ENCODE data around the gene DSC2. TPM values are rescaled to one million over a fixed set of nuclear protein-coding genes. Genes with fewer than 3 reads are reported as not detected.
"Not testable (repeated sequence)": the region's sequence is repeated elsewhere in the genome, so short reads cannot be mapped to it uniquely, and the experiment has no call there.

DSC2 gene
- total RNA-seq, 1 donor from 2014 or later: 0.13 TPM

DNA sequence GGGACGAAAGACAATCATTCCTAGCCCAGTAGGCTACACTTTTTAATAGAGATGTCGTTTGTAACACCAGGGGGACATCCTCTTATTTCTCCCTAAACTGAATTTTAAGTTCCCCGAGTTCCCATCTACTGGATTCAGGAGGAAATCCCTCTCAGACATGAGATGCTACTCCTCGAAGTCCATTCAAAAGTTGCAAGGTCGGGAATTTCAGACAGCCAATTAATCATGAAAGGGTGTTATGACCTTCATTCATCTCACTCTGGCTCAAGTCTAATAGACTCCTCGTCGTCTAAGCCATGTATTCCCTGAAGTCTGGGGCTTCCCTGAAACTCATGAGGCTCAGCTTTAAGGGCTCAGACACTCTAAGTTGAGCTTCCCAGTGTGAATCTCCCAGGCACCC lies 58.5 kb downstream of the DSC2 start:
- no peak for DNase-seq (ENCODE audit: low read depth, low spot score)

DNA sequence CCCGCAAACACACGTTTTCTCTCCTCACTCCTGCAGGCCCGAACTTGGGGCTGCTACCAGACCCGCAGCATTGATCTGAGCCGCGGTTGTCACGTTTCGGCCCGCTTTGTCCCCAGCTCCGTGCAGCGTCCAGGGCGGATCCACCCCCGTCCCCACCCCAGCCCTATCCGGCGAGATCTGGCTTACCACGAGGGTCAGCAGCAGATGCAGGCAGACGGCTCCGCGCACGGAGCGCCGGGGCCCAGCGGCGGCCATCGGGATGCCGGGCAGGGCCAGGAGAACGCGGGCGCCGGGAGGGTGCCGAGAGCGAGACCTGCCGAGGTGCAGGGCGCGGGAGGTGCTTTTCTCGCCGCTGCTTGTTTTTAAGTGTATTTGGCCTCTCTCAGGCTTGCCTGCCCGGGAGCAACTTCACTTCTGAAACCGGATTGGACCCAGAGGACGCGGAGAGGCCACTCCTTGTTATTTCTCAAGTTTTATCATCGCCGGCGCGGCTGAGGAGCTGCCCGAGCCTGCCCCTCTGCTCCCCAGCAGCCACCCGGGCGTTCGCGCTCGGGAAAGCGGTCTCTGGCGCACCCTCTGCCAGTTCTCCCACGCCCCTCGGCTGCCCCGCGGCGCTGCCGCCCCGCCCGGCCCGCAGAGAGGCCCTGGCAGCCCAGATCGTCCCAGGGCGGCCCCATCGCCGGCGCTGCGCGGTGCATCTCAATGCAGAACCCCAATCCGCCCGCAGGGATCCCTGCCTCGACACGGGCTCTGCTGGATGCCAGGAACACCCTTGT lies 59.6 kb downstream of the DSC2 start, which contains the start of gene DSC3:
DSC3 (minus strand) TSS at position 337 of the 776 bp plus-strand sequence; CDS start at position 255, 82 bp downstream.
- no peak for DNase-seq (ENCODE audit: low read depth, low spot score)

DNA sequence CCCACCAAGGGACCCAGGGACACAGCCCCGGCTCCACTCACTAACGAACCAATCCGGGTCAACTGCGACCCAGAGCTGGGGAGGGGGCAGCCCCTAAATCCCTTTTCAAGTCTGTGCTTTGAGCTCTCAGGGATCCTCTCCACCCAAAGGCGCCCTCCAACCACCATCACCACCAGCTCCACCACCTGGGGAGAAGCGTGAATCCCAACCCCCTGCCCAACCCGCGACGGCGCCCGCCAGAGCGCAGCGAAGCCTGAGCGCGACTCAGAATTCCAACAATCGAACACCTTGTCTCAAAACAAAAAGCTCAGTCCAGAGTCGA lies 60.2 kb downstream of the DSC2 start:
- no peak for DNase-seq (ENCODE audit: low read depth, low spot score)

DNA sequence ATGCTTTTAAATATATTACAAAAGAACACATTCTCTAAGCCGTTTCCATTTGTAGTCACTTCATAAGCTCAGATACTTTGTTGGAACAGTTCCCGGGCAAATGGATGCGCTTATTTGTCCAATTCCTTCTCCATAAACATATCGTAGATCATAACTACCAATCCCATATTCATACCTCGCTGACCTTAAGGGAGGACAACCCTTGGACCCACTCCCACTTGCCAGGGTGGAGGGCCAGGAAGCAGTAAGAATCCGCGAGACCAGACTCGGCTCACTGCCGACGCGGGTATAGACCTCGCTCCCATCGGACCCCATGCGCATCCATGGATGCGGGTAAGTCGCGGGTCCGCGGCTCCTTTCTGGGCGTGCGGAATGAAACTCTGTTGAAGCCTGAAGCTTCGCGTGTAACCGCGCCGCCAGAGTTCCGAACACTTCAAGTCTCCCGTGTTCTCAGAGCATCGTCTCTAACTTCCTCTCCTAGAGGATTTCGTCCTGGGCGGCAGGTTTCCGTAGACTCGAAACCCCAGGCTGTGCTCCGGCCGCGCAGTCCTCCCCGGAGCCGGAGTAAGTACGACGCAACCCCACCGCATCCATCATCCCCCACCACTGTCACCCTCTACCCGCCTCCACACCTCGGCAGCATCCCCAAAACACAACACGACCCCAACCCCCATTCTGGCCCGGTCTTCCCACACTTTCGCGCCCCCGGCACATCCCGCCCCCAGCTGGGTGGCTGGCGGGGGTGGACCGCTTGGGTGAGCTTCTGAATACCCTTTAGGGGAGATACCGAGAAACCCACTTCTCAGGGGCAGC lies 60.7 kb downstream of the DSC2 start:
- no peak for DNase-seq (ENCODE audit: low read depth, low spot score)

DNA sequence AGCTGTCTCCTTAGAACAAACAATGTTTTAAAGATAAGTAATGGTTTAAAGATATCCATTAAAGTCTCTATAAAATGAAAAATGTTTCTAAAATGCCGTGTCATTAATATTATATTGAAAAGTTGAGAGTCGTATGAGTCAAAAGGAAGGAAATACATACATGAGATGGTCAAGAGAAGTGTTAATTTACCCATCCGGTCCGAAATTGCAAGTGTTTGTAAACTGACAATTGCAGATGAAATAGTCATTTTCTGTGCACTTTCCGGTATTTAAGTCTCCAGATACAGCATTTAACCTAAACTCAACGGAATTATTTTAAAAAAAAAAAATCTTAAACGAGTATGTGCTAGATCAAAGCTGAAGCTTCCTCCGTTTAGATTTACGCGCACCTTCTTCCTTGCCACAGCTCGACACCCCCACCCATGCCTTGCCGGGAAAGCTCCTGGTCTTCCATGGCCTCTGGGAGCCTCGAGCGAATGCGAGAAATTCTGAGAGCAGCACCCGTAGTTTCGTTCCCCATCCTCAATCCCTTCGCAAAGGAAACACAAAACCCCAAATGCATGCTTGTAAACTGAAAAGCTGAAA lies 61.4 kb downstream of the DSC2 start:
- DNase-seq (ENCODE audit: low read depth, low spot score): no peak

DNA sequence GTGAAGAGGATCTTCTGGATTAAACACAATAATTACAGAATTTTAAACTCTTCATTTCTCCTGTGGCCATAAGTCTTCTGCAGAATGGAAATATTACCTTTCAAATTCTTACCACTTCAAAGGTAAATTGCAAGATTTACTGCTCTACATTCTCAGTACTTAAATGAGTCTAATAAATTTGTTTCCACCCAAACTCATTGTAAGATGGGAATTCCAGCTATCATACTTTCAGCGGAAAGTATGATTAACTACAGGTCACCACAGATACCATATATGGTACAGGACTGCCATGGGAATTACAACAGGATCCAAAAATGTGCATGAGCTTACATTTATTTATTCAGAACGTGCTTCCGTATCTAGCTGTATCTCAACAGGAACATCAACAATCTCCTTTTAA lies 62.8 kb downstream of the DSC2 start:
- no peak for DNase-seq (ENCODE audit: low read depth, low spot score)

DNA sequence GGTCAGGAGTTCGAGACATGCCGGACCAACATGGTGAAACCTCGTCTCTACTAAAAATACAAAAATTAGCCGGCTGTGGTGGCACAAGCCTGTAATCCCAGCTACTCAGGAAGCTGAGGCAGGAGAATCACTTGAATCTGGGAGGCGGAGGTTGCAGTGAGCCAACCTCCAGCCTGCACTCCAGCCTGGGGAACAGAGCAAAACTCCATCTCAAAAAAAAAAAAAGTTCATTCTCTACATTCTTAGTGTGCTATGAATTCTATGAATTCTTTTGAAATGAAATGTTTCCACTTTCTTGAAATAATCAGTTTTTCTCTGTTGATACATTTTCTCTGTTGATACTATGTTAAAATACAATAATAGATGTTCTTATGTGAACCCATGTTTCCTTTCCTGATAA lies 64.5 kb downstream of the DSC2 start:
- not testable (repeated sequence) for DNase-seq (ENCODE audit: low read depth, low spot score)

DNA sequence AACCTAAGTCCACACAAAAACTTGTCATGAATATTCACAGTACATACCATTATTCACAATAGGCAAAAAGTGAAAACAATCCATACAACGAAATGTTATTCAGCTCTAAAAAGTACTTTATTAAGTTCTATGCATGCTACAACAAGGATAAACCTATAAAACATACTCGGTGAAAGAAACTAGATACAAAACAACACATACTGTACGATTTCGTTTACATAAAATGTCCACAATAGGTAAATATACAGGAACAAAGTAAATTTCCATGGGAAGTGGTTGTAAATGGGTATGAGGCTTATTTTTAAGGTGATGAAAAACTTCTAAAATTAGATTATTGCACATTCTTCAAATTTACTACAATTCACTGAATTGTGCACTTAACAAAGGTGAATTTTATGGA lies 67.7 kb downstream of the DSC2 start:
- no peak for DNase-seq (ENCODE audit: low read depth, low spot score)

DNA sequence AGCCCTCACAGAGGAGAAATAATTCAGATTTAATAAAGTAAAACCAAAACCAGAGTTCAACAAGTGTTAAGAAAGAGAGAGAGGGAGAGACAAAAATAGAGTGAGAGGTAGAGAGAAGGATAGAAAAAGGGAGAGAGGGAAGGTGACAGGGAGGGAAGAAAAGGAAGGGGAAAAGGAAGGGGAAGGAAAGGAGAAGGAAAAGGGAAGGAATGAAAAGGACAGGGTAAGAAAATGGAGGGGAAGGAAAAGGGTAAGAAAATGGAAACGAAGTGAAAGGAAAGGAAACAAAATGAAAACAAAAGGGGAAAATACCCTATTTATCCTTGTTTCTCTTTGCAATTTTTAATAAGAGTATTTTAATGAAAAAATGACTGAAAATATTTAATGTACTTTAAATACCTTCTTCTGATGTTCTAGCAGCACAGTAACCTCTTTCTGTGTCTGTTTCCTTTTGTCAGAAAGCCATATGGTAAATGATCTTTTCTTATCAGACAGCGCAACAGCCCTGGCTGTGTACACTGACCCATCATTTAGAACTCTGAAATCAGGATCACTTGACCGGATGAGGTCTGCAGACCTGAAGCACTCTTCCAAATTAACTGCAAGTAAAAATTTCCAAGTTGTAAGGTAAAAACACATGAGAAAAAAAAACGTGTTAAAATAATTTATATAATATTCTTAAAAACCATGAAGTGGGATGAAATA lies 71.5 kb downstream of the DSC2 start:
- DNase-seq (ENCODE audit: low read depth, low spot score): no peak

DNA sequence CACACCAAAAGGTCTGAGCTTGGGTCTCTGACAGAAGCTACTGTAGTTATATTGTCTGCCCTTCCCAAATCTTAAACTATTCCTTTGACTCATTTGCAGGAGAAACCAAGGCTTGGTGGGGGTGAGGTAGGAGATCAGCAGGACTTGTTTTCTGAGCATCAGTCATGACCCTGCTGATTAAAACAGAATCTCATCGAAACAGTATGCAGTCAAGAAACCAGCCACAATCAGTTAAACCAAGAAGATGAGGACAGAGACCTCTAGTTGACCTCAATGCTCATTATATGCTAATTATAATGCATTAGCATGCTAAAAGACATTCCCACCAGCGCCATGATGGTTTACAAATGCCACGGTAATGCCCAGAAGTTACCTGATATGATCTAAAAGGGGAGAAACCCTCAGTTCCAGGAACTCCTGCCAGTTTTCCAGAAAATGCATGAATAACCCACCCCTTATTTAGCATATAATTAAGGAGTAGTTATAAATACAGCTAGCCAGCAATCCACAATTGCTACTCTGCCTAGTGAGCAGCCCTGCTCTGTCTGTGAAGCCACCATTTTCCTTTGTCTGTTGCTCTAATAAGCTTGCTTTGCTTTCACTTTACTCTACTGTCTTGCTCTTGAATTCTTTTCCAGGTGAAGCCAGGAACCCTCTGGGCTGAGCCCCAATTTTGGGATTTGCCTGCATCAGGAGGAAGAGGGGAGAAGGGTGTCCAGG lies 86.3 kb downstream of the DSC2 start:
- DNase-seq (ENCODE audit: low read depth, low spot score): no peak

DNA sequence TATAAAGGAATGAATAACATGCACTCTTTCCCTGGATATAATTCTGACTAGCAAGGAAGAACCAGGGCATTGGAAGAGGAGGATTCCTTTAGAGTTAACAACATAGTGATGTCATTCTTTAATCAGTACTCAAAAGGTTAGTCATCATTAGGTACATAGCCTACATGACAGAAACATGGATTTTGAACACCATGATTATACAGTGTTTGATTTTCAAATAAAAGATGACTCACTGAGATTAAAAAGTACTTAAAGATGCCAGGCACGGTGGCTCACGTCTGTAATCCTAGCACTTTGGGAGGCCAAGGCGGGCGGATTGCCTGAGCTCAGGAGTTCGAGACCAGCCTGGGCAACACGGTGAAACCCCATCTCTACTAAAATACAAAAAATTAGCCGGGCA lies 90.8 kb downstream of the DSC2 start:
- not testable (repeated sequence) for DNase-seq (ENCODE audit: low read depth, low spot score)

DNA sequence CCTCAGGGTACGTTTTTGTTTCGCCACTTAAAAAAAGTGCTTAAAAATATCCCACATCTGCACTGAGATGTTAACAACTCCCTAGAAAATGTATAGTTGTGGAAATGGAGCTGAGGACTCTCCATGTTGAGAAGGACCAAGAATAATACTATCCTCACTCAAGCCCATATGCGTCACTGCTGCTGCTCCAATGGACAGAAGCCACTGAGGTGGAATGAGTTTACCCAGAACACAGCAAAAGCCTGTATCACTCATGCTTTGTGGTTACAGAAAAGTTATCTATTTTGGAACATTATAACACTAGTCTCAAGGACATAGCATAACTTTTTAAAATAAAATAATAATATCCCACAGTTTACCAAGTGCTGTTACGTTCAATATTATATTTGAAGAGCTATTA lies 91.6 kb downstream of the DSC2 start:
- DNase-seq (ENCODE audit: low read depth, low spot score): no peak

Other genes with a start within 250 kb of the DSC2 start
- 0.04 and 2.0 TPM in 2 replicates for gene DSC3, start 59.7 kb downstream of the DSC2 start, total RNA-seq
- not detected in 2 replicates for gene DSC1, start 60.4 kb upstream of the DSC2 start, total RNA-seq
- not detected in 2 replicates for gene DSG1, start 215.7 kb upstream of the DSC2 start, total RNA-seq

All from pulmonary artery endothelial cell (primary cell).